Measurements from ENCODE around the gene GABPB1. TPM values are rescaled to one million over a fixed set of nuclear protein-coding genes. Genes with fewer than 3 reads are reported as not detected.

Gene GABPB1
- total RNA-seq, 1 donor from 2014 or later, result 77.7 TPM

DNA sequence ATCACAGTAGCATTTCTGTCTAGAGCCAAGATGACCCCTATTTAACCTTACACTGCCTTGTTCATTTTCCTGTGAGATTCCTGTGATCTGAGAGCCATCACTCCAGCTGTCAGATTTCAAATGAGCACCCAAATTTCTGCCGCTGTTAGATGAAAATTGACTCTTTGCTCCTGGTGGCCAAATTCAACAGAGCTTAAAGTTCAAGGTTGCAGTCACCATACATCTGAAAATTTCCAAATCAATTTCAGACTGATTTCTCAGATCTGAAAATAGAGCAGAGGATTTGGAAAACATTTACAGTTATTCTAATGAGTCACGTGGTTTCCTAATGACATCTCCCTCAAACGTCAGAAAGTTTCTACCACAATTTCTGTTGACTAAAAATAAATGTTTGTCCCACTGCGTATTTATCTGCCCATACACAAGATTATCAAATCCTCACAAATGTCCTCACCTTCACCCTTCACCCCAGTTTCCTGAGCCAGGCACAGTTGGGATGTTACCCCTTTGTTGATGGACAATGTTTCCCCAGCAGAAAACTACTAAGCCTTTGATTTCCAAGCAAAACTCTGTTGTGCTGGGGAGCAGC lies 105.9 kb downstream of the GABPB1 start:
- Histone ChIP-seq H3K4me1 (no peaks in the 10 kb centered on the region), H3K36me3 (no peaks in the 10 kb centered on the region), H3K9me3 (ENCODE audit: low read depth) (no peaks in the 10 kb centered on the region), H3K27me3 (no peaks in the 10 kb centered on the region), H2AFZ (replicated peaks) (no peak overlapping the region), H3K79me2 (ENCODE audit: low read depth) (no peaks in the 10 kb centered on the region), H3F3A (ENCODE audit: low read depth) (no peaks in the 10 kb centered on the region), H3K4me2 (no peak overlapping the region), H3K27ac (no peak overlapping the region), H4K20me1 (ENCODE audit: low read depth) (no peaks in the 10 kb centered on the region), H3K4me3 (no peak overlapping the region), H3K9ac (no peak overlapping the region)
- H3K4me1 Mint-ChIP-seq, result peaks cover 1% of the 10 kb centered on the region
- TF ChIP-seq EZH2 (IDR thresholded peaks at IDR 0.05) (no peak), EZH2phosphoT487 (IDR thresholded peaks at IDR 0.05) (no peak)
- TF ChIP-seq, protein P1, sequence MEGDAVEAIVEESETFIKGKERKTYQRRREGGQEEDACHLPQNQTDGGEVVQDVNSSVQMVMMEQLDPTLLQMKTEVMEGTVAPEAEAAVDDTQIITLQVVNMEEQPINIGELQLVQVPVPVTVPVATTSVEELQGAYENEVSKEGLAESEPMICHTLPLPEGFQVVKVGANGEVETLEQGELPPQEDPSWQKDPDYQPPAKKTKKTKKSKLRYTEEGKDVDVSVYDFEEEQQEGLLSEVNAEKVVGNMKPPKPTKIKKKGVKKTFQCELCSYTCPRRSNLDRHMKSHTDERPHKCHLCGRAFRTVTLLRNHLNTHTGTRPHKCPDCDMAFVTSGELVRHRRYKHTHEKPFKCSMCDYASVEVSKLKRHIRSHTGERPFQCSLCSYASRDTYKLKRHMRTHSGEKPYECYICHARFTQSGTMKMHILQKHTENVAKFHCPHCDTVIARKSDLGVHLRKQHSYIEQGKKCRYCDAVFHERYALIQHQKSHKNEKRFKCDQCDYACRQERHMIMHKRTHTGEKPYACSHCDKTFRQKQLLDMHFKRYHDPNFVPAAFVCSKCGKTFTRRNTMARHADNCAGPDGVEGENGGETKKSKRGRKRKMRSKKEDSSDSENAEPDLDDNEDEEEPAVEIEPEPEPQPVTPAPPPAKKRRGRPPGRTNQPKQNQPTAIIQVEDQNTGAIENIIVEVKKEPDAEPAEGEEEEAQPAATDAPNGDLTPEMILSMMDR (IDR thresholded peaks at IDR 0.05), result no peak
- DNase-seq (ENCODE audit: low spot score), result no peak
- H3K27ac Mint-ChIP-seq, result no peak overlapping the region
- H3K36me3 Mint-ChIP-seq, result no peaks in the 10 kb centered on the region
- H3K27me3 Mint-ChIP-seq (ENCODE audit: insufficient read depth, low read depth), result peaks cover 5% of the 10 kb centered on the region
- H3K9me3 Mint-ChIP-seq, result peaks cover 2% of the 10 kb centered on the region
- no peak overlapping the region for H3K4me3 Mint-ChIP-seq

DNA sequence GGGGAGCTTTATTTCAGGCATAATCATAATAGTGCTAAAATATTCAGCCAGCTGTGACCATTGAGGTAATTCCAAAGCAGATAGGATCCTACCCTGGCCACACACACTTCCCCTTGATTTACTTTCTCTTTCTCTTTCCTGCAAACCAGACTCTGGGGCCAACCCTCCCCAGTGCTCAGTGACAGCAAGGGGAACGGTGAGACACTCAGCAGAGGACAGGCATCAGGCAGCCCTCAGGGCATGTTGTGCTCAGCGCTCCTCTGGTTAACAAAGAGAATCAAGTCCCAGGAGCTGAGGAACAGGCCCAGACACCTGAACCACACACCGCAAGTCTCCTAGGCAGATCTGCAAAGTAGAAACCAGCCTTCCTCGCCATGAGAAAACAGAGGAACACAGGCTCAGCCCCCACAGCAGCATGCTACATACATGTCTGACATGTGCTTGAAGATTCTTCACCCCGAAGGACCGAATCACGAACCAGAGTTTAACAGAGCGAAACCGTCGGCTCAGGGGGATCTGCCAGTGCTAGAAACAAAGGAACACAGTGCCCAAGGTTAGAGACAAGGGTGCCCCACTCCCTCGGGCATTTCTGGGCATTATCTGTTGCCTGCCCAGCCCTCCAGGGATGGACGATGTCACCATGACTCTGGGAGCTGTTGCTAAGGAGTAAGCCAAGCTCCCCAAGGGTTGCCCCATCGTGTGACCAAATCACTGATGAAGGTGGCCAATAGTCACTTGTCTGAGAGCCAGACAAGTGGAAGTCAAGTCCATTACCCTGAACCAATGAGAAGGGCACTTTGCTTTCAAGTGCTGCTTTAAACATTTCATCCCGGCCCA lies 107.0 kb downstream of the GABPB1 start:
- no peak for DNase-seq (ENCODE audit: low spot score)
- no peak overlapping the region for H3K9ac ChIP-seq
- no peaks in the 10 kb centered on the region for H3K79me2 ChIP-seq (ENCODE audit: low read depth)
- Mint-ChIP-seq H3K4me1 (no peaks in the 10 kb centered on the region), H3K27me3 (ENCODE audit: insufficient read depth, low read depth) (peaks cover 8% of the 10 kb centered on the region), H3K9me3 (peaks cover 2% of the 10 kb centered on the region), H3K36me3 (no peaks in the 10 kb centered on the region), H3K27ac (no peak overlapping the region), H3K4me3 (no peak overlapping the region)
- no peaks in the 10 kb centered on the region for H3K36me3 ChIP-seq
- no peaks in the 10 kb centered on the region for H3K9me3 ChIP-seq (ENCODE audit: low read depth)
- no peak overlapping the region for H3K4me2 ChIP-seq
- TF ChIP-seq EZH2 (IDR thresholded peaks at IDR 0.05) (no peak), EZH2phosphoT487 (IDR thresholded peaks at IDR 0.05) (no peak)
- TF ChIP-seq, protein P1 (IDR thresholded peaks at IDR 0.05), result no peak
- H2AFZ ChIP-seq (replicated peaks), result no peak overlapping the region
- no peaks in the 10 kb centered on the region for H3F3A ChIP-seq (ENCODE audit: low read depth)
- H3K27me3 ChIP-seq, result no peaks in the 10 kb centered on the region
- no peaks in the 10 kb centered on the region for H3K4me1 ChIP-seq
- H3K4me3 ChIP-seq, result no peak overlapping the region
- no peak overlapping the region for H3K27ac ChIP-seq
- no peaks in the 10 kb centered on the region for H4K20me1 ChIP-seq (ENCODE audit: low read depth)

DNA sequence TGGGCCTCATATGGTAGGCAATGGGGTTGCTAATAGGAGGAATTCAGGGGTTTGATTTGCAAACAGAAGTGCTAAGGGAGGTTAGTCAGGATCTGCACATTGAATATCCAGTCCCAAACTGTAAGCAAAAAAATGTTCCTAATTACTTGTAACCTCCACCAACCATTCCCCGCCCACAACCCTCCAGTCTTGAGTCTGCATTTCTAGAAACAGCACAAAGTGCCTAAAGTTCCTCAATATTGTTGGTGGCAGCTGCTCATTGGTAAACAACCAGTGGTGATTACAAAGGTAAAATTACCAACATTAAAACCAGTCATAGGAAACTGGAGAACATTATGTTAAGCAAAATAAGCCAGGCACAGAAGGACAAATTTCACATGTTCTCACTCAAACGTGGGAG lies 108.4 kb downstream of the GABPB1 start:
- Histone ChIP-seq H3K9me3 (ENCODE audit: low read depth) (no peaks in the 10 kb centered on the region), H3K27ac (no peak overlapping the region), H3K79me2 (ENCODE audit: low read depth) (no peaks in the 10 kb centered on the region), H3K9ac (no peak overlapping the region), H4K20me1 (ENCODE audit: low read depth) (no peaks in the 10 kb centered on the region), H3K4me2 (no peak overlapping the region), H3K4me3 (no peak overlapping the region), H3K36me3 (no peaks in the 10 kb centered on the region), H3K4me1 (no peaks in the 10 kb centered on the region), H2AFZ (replicated peaks) (no peak overlapping the region), H3K27me3 (no peaks in the 10 kb centered on the region), H3F3A (ENCODE audit: low read depth) (no peaks in the 10 kb centered on the region)
- TF ChIP-seq, protein P1 (IDR thresholded peaks at IDR 0.05), result no peak
- TF ChIP-seq EZH2phosphoT487 (IDR thresholded peaks at IDR 0.05), result no peak
- TF ChIP-seq EZH2 (IDR thresholded peaks at IDR 0.05), result no peak
- H3K36me3 Mint-ChIP-seq, result no peaks in the 10 kb centered on the region
- peaks cover 1% of the 10 kb centered on the region for H3K9me3 Mint-ChIP-seq
- no peak overlapping the region for H3K4me3 Mint-ChIP-seq
- peaks cover 8% of the 10 kb centered on the region for H3K27me3 Mint-ChIP-seq (ENCODE audit: insufficient read depth, low read depth)
- H3K27ac Mint-ChIP-seq, result no peak overlapping the region
- no peaks in the 10 kb centered on the region for H3K4me1 Mint-ChIP-seq
- DNase-seq (ENCODE audit: low spot score), result no peak
